ENCODE measurements around the gene RASSF8.

RASSF8 gene

GRCh38 chr12:26113853-26114719 lies 155.6 kb downstream of the RASSF8 start:
- no peak for DNase-seq

GRCh38 chr12:26114720-26115401 lies 156.4 kb downstream of the RASSF8 start:
- no peak for DNase-seq

- DNase-seq, result no peak
Measured at GRCh38 chr12:26116829-26117715, 158.6 kb downstream of the RASSF8 start.

- DNase-seq, result no peak
Measured at GRCh38 chr12:26118308-26118707, 159.8 kb downstream of the RASSF8 start.

- no peak for DNase-seq
Measured at GRCh38 chr12:26119391-26119989, 161.0 kb downstream of the RASSF8 start.

GRCh38 chr12:26120561-26121274 lies 162.2 kb downstream of the RASSF8 start:
- DNase-seq, result no peak

- DNase-seq, result no peak
Measured at GRCh38 chr12:26121323-26122060, 163.0 kb downstream of the RASSF8 start.

- no peak for DNase-seq
Measured at GRCh38 chr12:26122061-26122680, 163.7 kb downstream of the RASSF8 start.

- no peak for DNase-seq
Measured at GRCh38 chr12:26122681-26123481, 164.4 kb downstream of the RASSF8 start.

GRCh38 chr12:26123482-26123980 lies 165.0 kb downstream of the RASSF8 start:
- no peak for DNase-seq

- no peak for DNase-seq
Measured at GRCh38 chr12:26124446-26125399, 166.2 kb downstream of the RASSF8 start, which contains the start of gene BHLHE41. TSS of gene BHLHE41 (minus strand) at chr12:26125037. CDS start at chr12:26124779, 258 bp downstream.

GRCh38 chr12:26125400-26126339 lies 167.2 kb downstream of the RASSF8 start:
- DNase-seq, result no peak

- no peak for DNase-seq
Measured at GRCh38 chr12:26126340-26127284, 168.1 kb downstream of the RASSF8 start.

- no peak for DNase-seq
Measured at GRCh38 chr12:26127404-26127803, 168.9 kb downstream of the RASSF8 start.

GRCh38 chr12:26128168-26128567 lies 169.7 kb downstream of the RASSF8 start:
- no peak for DNase-seq
